HPDE6-E6E7 (cell line): ENCODE results near the gene WASHC2C.
A peak's percentile ranks its signal among the peaks of the same experiment; 100 is the strongest.
"Not testable (repeated sequence)": the region's sequence is repeated elsewhere in the genome, so short reads cannot be mapped to it uniquely, and the experiment has no call there.

Experiments used
- DNase-seq: peaks from one replicate; pipeline ENCODE4 v3.0.0; 2011; ENCODE audit warnings: missing footprints; ENCODE audit errors: extremely low spot score

The WASHC2C gene

DNA sequence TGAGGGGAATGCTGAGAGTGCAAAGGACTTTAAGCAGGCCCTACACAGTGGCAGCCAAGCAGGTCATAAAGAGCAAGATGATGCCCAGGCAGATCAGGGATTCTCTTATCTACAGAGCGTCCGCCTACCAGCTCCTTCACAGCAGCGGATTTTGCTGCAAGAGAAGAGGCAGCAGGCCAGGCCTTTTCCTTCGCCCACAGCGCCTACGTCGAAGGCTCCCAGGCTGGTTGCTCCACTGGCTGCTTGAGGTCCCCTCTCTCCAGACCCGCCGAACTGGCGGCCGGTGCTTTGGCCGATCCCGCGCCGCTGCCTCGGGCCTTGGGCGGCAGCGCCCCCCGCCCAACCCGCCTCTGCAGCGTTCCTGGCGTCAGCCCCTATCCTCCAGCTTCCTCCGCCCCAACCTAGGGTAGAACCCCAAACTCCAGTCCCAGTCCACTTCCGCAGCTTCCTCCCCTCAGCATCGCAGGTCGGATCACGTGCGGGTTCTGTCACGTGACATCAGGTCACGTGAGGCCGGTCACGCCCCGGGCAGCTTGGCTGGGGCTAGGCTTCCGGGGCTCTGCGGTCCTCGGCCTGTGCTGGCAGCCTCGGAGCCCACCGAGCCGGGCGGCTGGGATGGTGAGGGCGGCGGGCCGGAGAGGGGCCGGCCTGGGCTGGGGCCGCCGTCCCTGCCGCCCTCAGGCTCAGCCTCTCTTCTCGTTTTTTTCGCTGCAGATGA is at the start of gene WASHC2C:
Gene WASHC2C (plus strand): TSS at position 564 of the 718 bp plus-strand sequence. CDS start 52 bp downstream, at position 616.
- DNase-seq: peak; percentile 10

GRCh38 chr10:45678467-45678866 is 48.6 kb upstream of the WASHC2C start:
- not testable (repeated sequence) for DNase-seq

DNA sequence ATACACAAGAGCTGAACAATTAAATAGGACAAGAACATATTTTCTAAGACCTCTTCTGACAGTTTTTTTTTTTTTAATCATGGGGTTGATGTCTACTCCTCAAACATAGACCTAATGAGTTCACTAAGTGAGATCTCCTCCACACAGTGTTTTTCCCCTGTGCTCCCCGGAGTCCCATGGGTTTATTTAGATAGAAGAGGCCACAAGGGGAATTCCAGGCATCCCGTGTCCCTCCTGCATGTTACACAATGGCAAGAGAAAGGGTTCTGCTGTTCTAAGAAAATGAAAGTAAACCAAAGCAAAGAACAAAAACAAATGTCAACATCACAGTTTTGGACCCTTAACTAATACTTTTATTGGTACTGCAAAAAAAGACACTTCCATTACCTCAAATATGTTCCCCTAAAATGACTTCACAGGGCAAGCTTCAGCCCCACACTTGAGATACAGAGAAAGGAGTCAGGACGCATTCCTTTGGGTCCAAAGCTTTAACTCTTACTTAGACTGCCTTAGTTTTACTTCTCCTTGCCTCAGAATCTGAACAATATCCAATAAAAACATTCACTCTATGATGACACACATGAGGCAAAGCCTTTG is 16.8 kb upstream of the WASHC2C start:
- DNase-seq: not testable (repeated sequence)

GRCh38 chr10:45711223-45711622 is 15.8 kb upstream of the WASHC2C start:
- DNase-seq: not testable (repeated sequence)

DNA sequence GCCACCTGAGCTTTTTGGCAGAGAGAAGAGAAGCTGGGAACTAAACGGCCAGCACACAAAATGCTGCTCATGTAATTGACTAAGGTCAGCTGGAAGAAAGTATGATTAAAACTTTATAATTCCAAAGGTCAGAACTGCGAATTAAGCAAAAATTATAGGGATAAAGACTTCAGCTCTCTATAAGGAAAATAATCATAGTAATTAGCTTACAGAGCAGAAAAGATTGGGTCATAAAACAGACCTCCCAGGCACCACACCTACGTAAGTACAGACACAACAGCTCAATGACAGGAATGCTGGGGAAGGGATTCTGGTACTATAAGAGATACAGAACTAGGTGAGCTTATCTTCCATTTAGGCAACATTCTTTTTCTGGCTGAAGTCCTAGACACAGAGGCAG is 10.0 kb upstream of the WASHC2C start:
- DNase-seq: not testable (repeated sequence)

DNA sequence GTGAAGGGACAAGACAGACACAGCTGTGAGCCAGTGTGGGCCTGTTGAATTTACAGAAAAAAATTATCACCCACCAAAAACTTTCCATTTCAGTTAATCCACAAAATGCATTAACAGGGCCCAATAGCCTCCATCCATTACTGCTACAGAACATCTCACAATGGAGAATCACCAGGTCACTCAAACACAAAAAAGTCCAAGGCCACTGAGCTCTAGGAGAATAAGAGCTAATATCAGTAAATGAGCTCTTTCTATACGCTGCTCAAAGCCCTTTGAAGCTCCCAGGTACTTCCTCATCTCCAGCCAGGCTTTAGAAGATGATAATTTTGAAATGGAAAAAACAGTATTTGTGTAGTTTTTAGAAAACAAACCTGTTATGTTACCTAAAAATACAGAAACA is 9.4 kb upstream of the WASHC2C start:
- DNase-seq: not testable (repeated sequence)

DNA sequence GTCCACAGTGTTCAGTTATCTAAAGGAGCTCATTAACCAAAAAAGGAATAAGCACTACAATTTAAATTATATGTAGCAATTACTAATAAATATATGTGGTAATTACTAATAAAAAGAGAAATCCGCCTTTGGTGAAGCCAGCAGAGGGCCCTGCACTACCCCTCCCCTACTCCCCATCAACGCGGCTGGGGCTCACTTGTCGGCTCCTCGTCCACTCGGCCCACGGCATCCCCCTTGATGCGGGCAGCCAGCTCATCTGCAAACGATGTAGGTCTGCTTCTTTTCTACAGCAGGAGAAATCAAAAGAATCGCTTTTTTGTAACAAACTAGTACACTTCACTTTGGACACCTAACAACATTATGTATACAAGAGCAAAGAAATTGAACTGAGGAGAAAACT is 5.6 kb upstream of the WASHC2C start:
- DNase-seq: not testable (repeated sequence)

DNA sequence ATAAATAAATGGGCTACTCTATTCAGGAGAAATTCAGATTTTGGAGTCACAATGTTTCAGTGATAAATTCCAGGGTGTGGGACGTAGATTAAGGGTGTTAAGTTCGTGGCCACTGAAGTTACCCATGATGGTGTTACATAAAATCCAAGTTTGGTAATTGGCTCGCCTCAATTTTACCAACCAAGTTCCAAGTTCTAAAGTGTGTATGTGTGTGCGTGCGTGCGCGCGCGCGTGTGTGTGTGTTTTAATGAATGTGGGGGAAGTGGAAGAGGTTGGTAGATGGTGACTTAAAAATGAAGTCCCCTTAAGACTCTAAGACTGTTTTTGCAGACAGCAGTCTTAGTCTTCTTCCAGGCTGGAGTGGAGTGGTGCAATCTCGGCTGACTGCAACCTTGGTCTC is 3.2 kb upstream of the WASHC2C start:
- DNase-seq: not testable (repeated sequence)

- DNase-seq: not testable (repeated sequence)
Observed at GRCh38 chr10:45727421-45727965, 427 bp downstream of the WASHC2C start.

DNA sequence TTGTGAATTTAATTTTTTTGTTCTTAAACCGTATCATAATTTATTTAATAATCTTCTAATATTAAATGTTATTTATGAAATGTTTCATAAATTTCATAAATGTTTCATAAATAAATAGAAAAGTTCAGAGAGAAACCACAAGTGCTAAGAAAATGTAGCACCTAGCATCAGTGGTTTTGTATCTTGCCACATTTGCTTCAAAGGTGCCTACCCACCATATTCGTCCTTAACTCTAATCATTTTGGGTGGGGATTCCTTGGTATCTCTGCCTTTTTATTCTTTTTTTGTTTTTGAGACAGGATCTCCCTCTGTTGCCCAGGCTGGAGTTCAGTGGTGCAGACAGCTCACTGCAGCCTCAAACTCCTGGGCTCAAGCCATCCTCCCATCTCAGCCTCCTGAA is 7.4 kb downstream of the WASHC2C start:
- not testable (repeated sequence) for DNase-seq

GRCh38 chr10:45734867-45735266 is 7.8 kb downstream of the WASHC2C start:
- not testable (repeated sequence) for DNase-seq

DNA sequence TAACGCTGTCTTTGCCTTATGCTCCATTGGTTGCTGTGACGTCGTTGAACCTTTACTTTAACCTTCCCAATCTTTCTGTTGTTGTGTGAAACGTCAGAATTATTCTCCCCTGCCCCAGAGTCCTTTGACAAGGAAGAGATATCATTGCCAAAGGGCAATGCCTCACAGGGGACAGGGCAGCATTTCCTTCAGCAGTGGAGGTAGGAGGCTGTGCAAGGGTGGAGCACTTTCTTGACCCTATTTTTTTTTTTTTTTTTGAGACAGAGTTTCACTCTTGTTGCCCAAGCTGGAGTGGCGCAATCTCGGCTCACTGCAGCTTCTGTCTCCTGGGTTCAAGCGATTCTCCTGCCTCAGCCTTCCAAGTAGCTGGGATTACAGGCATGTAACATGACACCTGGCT is 14.5 kb downstream of the WASHC2C start:
- DNase-seq: not testable (repeated sequence)

- DNase-seq: not testable (repeated sequence)
Observed at GRCh38 chr10:45742014-45742413, 14.9 kb downstream of the WASHC2C start.

GRCh38 chr10:45751141-45751540 is 24.1 kb downstream of the WASHC2C start:
- not testable (repeated sequence) for DNase-seq

DNA sequence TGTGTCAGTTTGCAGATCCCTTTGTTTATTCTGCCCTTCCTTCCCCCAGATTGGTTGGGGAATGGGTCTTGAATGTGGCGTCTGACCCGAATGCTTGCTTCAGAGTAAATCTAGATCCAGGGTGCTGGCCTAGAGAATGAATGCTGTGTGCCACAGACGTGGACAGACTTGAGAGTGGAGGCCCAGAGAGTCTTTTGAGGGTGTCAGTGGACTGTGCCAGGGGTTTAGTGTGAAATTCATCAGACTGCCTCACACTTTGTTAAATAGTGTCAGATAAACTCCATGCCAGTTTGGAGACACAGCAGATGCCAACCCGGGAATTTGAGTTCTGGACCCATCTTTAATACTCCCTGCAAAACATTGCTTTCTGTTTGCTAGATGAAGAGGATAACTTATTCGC is 25.1 kb downstream of the WASHC2C start:
- not testable (repeated sequence) for DNase-seq

- DNase-seq: not testable (repeated sequence)
Observed at GRCh38 chr10:45753979-45754495, 27.0 kb downstream of the WASHC2C start.

DNA sequence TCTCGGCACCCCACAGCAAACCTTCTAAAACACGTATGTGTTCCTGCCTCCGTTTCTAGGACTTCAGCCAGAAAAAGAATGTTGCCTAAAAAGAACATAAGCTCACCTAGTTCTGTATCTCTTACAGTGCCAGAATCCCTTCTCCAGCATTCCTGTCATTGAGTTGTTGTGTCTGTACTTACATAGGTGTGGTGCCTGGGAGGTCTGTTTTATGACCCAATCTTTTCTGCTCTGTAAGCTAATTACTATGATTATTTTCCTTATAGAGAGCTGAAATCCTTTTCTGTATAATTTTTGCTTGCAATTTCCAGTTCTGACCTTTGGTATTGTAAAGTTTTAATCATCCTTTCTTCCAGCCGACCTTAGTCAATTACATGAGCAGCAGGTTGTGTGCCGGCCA is 28.0 kb downstream of the WASHC2C start:
- DNase-seq: not testable (repeated sequence)

DNA sequence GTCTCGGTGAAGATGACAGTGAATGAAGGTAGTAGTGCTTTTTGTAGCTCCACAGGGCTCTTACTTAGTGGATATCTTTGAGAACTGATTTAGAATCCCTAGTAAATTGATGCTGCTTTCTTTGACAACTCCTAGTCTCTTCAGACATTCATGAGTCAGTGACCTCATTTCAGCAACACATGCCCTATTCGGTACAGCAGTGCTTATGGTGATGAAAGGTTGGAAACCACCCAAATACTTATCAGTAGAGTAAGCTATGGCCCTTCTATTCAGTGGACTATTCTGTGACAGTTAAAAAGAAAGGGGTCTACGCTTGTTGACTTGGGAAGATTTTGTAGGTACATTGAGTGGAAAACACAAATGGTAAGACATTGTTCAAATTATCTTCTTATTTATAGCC is 29.0 kb downstream of the WASHC2C start:
- DNase-seq: not testable (repeated sequence)

- DNase-seq: not testable (repeated sequence)
Observed at GRCh38 chr10:45757661-45758396, 30.8 kb downstream of the WASHC2C start.

- not testable (repeated sequence) for DNase-seq
Observed at GRCh38 chr10:45761622-45762021, 34.6 kb downstream of the WASHC2C start.

- DNase-seq: not testable (repeated sequence)
Observed at GRCh38 chr10:45763037-45763436, 36.0 kb downstream of the WASHC2C start.

DNA sequence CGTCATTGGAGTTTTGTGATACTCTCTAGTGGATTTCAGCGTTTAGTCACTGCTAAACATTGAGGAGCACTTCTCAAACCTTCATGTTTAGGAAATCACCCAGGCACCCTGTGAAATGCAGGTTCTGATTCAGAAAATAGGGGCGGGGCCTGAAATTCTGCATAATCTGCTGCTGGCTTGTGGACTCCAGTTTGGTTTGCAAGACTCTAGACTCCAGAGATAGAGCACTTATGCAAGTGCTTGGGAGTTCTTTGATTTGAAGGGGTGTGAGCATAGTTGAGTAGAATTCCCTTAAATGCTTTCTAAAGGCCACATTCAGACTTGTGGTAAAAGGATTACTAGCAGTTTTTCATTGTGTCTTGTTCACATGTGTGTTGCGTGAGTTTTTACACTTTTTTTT is 41.3 kb downstream of the WASHC2C start:
- not testable (repeated sequence) for DNase-seq
